ENCODE data around the gene NDUFAF4. TPM values are rescaled to one million over a fixed set of nuclear protein-coding genes. Genes with fewer than 3 reads are reported as not detected.

The NDUFAF4 gene
- total and polyA plus RNA-seq, 8 donors, result 8.2 to 17.0 (median 12.0) TPM

DNA sequence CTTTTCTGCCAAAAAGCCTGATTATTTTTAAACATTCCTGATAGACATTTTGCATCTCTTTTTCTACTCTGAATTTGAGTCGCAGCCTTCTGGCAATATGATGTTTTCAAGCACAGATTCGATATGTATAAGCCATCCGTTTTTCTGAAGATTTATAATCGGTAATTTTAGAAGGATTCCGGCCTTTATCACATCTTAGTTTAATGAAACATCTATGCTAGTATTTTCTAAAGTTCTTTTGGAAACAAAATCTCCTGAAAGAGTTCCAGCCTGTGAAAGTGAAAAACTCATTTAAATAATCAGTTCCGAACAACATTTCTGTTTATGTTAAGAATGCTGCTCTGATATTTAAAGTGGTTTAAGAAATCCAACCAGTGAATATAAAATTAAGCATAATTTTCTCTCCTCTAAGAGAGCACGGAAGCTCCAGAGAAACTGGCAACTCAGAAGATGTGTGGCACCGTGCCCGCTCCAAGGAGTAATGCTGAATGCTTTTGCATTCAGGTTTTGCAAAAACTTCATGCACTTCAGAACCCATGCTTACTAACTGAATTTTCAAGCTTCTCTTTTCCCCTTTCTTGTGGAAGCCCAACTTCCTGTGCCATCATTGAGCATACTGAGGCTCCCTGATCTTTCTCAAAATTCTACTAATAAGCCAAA, 20.7 kb downstream of the NDUFAF4 start:
- ATAC-seq (no peak), FAIRE-seq (no peak), DNase-seq (no peak)
- Histone ChIP-seq H3K4me3 (no peak overlapping the region), H3K9me3 (no peaks in the 10 kb centered on the region), H3K27ac (no peak overlapping the region), H3K36me3 (no peaks in the 10 kb centered on the region), H3K27me3 (no peaks in the 10 kb centered on the region), H3K4me1 (no peaks in the 10 kb centered on the region)
- intact Hi-C loops (cut with DNase I), result no loop called here
- TF ChIP-seq, protein P1, sequence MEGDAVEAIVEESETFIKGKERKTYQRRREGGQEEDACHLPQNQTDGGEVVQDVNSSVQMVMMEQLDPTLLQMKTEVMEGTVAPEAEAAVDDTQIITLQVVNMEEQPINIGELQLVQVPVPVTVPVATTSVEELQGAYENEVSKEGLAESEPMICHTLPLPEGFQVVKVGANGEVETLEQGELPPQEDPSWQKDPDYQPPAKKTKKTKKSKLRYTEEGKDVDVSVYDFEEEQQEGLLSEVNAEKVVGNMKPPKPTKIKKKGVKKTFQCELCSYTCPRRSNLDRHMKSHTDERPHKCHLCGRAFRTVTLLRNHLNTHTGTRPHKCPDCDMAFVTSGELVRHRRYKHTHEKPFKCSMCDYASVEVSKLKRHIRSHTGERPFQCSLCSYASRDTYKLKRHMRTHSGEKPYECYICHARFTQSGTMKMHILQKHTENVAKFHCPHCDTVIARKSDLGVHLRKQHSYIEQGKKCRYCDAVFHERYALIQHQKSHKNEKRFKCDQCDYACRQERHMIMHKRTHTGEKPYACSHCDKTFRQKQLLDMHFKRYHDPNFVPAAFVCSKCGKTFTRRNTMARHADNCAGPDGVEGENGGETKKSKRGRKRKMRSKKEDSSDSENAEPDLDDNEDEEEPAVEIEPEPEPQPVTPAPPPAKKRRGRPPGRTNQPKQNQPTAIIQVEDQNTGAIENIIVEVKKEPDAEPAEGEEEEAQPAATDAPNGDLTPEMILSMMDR (IDR thresholded peaks at IDR 0.05), result no peak
- WGBS, 2 donors, result 85 to 89% methylated on average over 9 of the region's 9 CpGs

DNA sequence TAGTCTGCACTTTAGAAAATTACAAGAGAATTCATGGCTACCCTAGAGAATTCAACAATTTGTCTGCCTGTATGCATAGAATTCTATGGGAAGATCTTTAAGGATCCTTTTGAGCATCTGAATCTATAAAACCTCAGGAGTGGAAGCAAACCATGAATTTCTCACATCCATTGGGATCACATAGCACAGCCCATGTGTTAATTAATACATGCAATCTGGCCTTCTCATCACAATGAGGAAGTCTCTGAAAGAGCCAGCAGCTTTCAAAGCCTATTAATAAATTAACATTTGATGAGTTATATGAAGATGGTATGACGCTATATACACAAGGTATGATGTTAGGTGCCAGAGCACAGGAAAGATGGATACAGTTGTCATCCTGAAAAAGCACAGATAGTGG, 24.7 kb downstream of the NDUFAF4 start:
- Histone ChIP-seq H3K27me3 (no peaks in the 10 kb centered on the region), H3K36me3 (no peaks in the 10 kb centered on the region), H3K4me1 (no peaks in the 10 kb centered on the region), H3K9me3 (no peaks in the 10 kb centered on the region), H3K4me3 (no peak overlapping the region), H3K27ac (no peak overlapping the region)
- no peak for FAIRE-seq
- no peak for ATAC-seq
- WGBS, 2 donors, result 59 to 73% methylated on average over 1 of the region's 1 CpG
- no peak for DNase-seq
- TF ChIP-seq, protein P1 (IDR thresholded peaks at IDR 0.05), result no peak
- intact Hi-C loops (cut with DNase I), result no loop called here

DNA sequence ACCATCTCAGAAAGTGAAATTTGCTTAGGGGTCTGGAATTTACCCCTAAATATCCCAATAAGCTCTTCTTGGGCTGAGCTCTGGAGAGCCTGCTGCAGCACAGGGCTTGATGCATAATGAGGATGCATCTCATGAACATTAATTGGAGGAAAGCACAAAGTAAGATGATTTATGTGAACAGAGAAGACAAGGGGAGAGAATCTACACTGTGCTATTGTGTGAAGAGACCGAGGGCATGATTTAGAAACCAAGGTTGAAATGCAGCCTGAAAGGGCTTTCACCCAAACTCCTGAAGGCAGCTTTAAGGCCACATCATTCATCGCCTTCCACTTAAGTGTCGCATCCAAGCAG, 32.7 kb downstream of the NDUFAF4 start:
- Histone ChIP-seq H3K4me1 (no peaks in the 10 kb centered on the region), H3K9me3 (no peaks in the 10 kb centered on the region), H3K36me3 (no peaks in the 10 kb centered on the region), H3K4me3 (no peak overlapping the region), H3K27ac (no peak overlapping the region), H3K27me3 (no peaks in the 10 kb centered on the region)
- ATAC-seq (no peak), FAIRE-seq (no peak), DNase-seq (no peak)
- intact Hi-C loops (cut with DNase I), result no loop called here
- TF ChIP-seq, protein P1 (IDR thresholded peaks at IDR 0.05), result no peak
- WGBS, 2 donors, result 89 to 92% methylated on average over 3 of the region's 3 CpGs

DNA sequence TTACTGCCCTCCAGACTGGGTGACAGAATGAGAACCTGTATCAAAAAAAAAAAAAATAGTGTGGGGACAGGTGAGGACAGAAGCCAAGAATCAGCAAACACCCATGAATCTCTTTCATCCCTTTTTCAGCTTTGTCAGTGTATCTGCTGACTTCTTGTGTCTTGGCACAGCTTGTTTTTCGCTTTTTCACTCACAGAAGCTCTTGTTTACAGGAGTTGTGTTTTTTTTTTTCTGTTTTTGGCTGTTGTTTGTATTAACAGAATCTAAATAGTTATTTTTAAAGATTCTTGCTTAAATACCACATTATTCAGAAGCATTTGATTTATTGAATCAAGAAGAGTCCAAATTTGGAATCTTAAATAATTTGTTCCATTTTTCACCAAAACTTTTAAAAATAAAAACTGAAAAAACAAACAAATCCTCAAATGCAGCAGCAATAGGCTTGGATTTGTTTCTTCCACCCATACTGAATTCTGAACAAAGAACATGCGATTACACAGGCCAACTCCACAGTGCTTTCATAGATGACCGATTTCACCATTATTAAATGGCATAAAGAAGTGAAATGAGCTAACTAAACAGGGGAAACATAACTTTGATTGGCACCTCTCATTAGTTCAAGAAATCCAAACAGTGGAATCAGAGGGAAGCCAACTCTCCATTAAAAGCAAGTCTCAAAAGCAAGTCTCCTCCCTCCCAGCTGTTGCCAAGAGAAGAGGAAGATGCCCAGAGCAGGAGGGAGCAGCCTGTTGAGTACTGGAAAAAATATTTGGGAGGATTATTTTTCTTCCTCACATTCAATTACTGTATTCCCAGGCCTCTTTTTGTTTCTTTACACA, 33.3 kb downstream of the NDUFAF4 start:
- no peaks in the 10 kb centered on the region for H3K27me3 ChIP-seq
- no peaks in the 10 kb centered on the region for H3K9me3 ChIP-seq
- no peaks in the 10 kb centered on the region for H3K36me3 ChIP-seq
- H3K4me3 ChIP-seq, result no peak overlapping the region
- no peak for DNase-seq
- H3K27ac ChIP-seq, result no peak overlapping the region
- WGBS, 2 donors, result 33 to 87% methylated on average over 3 of the region's 3 CpGs
- H3K4me1 ChIP-seq, result no peaks in the 10 kb centered on the region
- ATAC-seq, result no peak
- FAIRE-seq, result no peak
- TF ChIP-seq, protein P1 (IDR thresholded peaks at IDR 0.05), result no peak
- intact Hi-C loops (cut with DNase I), result no loop called here

DNA sequence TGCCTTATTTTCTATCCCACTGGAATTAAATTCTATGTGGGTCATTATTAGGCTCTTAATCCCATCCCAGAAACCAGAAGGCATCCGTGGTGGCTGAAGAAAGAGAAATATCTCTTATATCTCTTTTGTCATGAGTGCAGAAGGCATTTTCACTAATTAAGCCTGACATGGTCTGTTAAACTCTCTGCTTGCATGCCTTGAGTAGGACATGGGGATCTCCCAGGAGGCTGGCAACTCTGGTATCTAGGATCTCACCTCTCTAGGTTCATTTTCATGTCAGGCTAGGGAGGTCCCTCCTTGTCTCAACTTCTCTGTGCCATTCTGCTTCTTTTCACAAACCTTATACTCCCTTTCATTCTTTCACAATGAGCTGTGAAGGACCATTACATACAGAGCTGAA, 35.1 kb downstream of the NDUFAF4 start:
- 49 to 52% methylated on average over 1 of the region's 1 CpG for WGBS, 2 donors
- FAIRE-seq (no peak), ATAC-seq (no peak), DNase-seq (no peak)
- TF ChIP-seq, protein P1 (IDR thresholded peaks at IDR 0.05), result no peak
- no peaks in the 10 kb centered on the region for H3K4me1 ChIP-seq
- H3K9me3 ChIP-seq, result no peaks in the 10 kb centered on the region
- no peaks in the 10 kb centered on the region for H3K36me3 ChIP-seq
- H3K4me3 ChIP-seq, result no peak overlapping the region
- H3K27ac ChIP-seq, result no peak overlapping the region
- intact Hi-C loops (cut with DNase I), result no loop called here
- no peaks in the 10 kb centered on the region for H3K27me3 ChIP-seq

Data from pancreas (tissue), 10 donors.